K562 (cell line): ENCODE data around the gene RUNX1. TPM values are rescaled to one million over a fixed set of nuclear protein-coding genes. Genes with fewer than 3 reads are reported as not detected.
A peak's percentile ranks its signal among the peaks of the same experiment; 100 is the strongest.

ENCODE experiments used
- ATAC-seq: fragments of 200-7000 bp; cut with Tn5 transposase; 3 replicates; pipeline ENCODE4 v1.9.1; 2020; ENCODE audit warnings: moderate library complexity
- BruUV-seq: library from RNA; stranded (reverse); fragments of 400-500 nt; replicated peaks from 2 replicates; lab custom pipeline; 2021; lab: Mats Ljungman, UMichigan
- CTCF ChIA-PET: fragments of 300-600 bp; formaldehyde crosslinking; extraction: SDS; loops from one replicate; lab custom pipeline; 2021; ENCODE audit warnings: low intra/inter-chr PET ratio; lab: Yijun Ruan, JAX
- POLR2A ChIA-PET: fragments of 300-600, 350-650 bp; sonication (Branson Sonifier 250); formaldehyde crosslinking; extraction: SDS; loops from one replicate; lab custom pipeline; 2021; ENCODE audit warnings: antibody characterized with exemption, inconsistent platforms; lab: Yijun Ruan, JAX
- DNase-seq, 4 experiments: peaks; one replicate each; pipeline versions ENCODE4 v3.0.0 to v3.0.0-alpha.2; 2011 to 2018; ENCODE audit warnings: low spot score in 3 of 4, mixed read lengths in 3 of 4; ENCODE audit errors: extremely low read depth in 1 of 4
- FAIRE-seq: peaks from 2 replicates; lab custom pipeline; 2011; peaks lifted over from hg19 to GRCh38; lab: Jason Lieb, UNC
- H2AFZ ChIP-seq: 2 replicates; pipeline ENCODE4 v1.6.0; 2011; ENCODE audit warnings: low read depth, low read length, control low read depth, inconsistent platforms
- H3K27ac ChIP-seq: fragments of 200-600 bp; 3 replicates; pipeline ENCODE4 v1.8.0; 2011; ENCODE audit warnings: low read depth, mild to moderate bottlenecking, control low read depth, inconsistent platforms, low read length, moderate library complexity, mixed read lengths; ENCODE audit errors: extremely low read depth
- H3K27me3 ChIP-seq, 2 experiments: fragments of 300-600 bp in 1 of 2; 2 replicates in 1 of 2; 3 replicates in 1 of 2; pipeline versions ENCODE4 v1.6.0 to v1.8.0; 2011; ENCODE audit warnings: inconsistent platforms in 2 of 2, low read length in 2 of 2, mild to moderate bottlenecking in 1 of 2, mixed read lengths in 1 of 2, moderate library complexity in 1 of 2; ENCODE audit not compliant: control insufficient read depth in 2 of 2, insufficient read depth in 2 of 2
- H3K36me3 ChIP-seq: fragments of 300-600 bp; 3 replicates; pipeline ENCODE4 v1.8.0; 2011; ENCODE audit warnings: mild to moderate bottlenecking, low read length, inconsistent platforms; ENCODE audit not compliant: control insufficient read depth, insufficient read depth
- H3K4me1 ChIP-seq, 2 experiments: fragments of 200-600 bp in 1 of 2; replicated peaks in 1 of 2; 2 replicates in 1 of 2; 3 replicates in 1 of 2; pipeline versions ENCODE4 v1.5.1 to v1.8.0; 2011; ENCODE audit warnings: inconsistent platforms in 2 of 2, low read length in 2 of 2, mild to moderate bottlenecking in 1 of 2, mixed read lengths in 1 of 2, moderate library complexity in 1 of 2; ENCODE audit not compliant: control insufficient read depth in 2 of 2, insufficient read depth in 2 of 2
- H3K4me2 ChIP-seq: 2 replicates; pipeline ENCODE4 v1.6.1; 2011; ENCODE audit warnings: low read length, control low read depth, inconsistent platforms, mixed read lengths; ENCODE audit not compliant: insufficient read depth
- H3K4me3 ChIP-seq: fragments of 200-600 bp; sonication (generic), shearing (Covaris generic); 2 replicates; pipeline ENCODE4 v1.5.1; 2016; ENCODE audit warnings: control low read depth, inconsistent platforms
- H3K79me2 ChIP-seq: fragments of 200-600 bp; 3 replicates; pipeline ENCODE4 v1.8.0; 2011; ENCODE audit warnings: low read length, inconsistent platforms; ENCODE audit not compliant: control insufficient read depth, insufficient read depth
- H3K9ac ChIP-seq, 2 experiments: 2 replicates each; pipeline versions ENCODE4 v1.6.0 to v1.6.1; 2011; ENCODE audit warnings: low read depth in 2 of 2, low read length in 2 of 2, control low read depth in 1 of 2, inconsistent platforms in 1 of 2, mild to moderate bottlenecking in 1 of 2, mixed read lengths in 1 of 2; ENCODE audit not compliant: insufficient read depth in 1 of 2
- H3K9me1 ChIP-seq: one replicate; pipeline ENCODE4 v1.6.0; 2011; ENCODE audit warnings: inconsistent platforms, mild to moderate bottlenecking, low read length, moderate library complexity; ENCODE audit not compliant: control insufficient read depth, insufficient read depth
- H3K9me3 ChIP-seq: replicated peaks from 2 replicates; pipeline ENCODE4 v1.5.1; 2011; ENCODE audit warnings: low read depth, low read length, inconsistent platforms; ENCODE audit not compliant: control insufficient read depth, insufficient read depth
- H4K20me1 ChIP-seq: replicated peaks from 2 replicates; pipeline ENCODE4 v1.6.1; 2011; ENCODE audit warnings: low read length, inconsistent platforms, mixed read lengths; ENCODE audit not compliant: control insufficient read depth, insufficient read depth
- CSDE1 ChIP-seq, 2 experiments: fragments of 450-650 bp; IDR thresholded peaks; 2 replicates each; pipeline ENCODE4 v1.6.1; 2016; ENCODE audit warnings: mild to moderate bottlenecking in 1 of 2
- CUX1 ChIP-seq: fragments of 200-800 bp; sonication (Bioruptor generic); IDR thresholded peaks from 2 replicates; pipeline ENCODE4 v1.6.1; 2016; ENCODE audit warnings: missing genetic modification characterization, missing compliant biosample characterization
- IRF9 ChIP-seq: fragments of 450-650 bp; IDR thresholded peaks from 2 replicates; pipeline ENCODE4 v1.6.1; 2016; ENCODE audit warnings: missing biosample characterization, missing genetic modification characterization
- NFIC ChIP-seq: fragments of 450-650 bp; IDR thresholded peaks from 2 replicates; pipeline ENCODE4 v1.6.1; 2017; ENCODE audit warnings: mild to moderate bottlenecking, inconsistent platforms
- POLR2H ChIP-seq: IDR thresholded peaks from 2 replicates; pipeline ENCODE4 v1.6.1; 2016; ENCODE audit warnings: missing genetic modification characterization, low read depth, mild to moderate bottlenecking, control low read depth, missing compliant biosample characterization, moderate library complexity
- PYGO2 ChIP-seq: fragments of 450-650 bp; IDR thresholded peaks from 2 replicates; pipeline ENCODE4 v1.6.1; 2016; ENCODE audit warnings: mild to moderate bottlenecking, missing genetic modification characterization, moderate library complexity, missing compliant biosample characterization
- TRIM28 ChIP-seq: fragments of 450-650 bp; IDR thresholded peaks from 2 replicates; pipeline ENCODE4 v1.6.1; 2017
- XRCC4 ChIP-seq: IDR thresholded peaks from one replicate; pipeline ENCODE4 v1.6.1; 2011; ENCODE audit not compliant: insufficient read depth, insufficient read length; ENCODE audit errors: extremely low read depth
- ZNF384 ChIP-seq: IDR thresholded peaks from 2 replicates; pipeline ENCODE4 v1.6.1; 2012; ENCODE audit warnings: low read depth, low read length, improper control_type of control experiment
- WGBS: fragments of 100-300 bp; shearing (Covaris generic); methylation state at CpG from one replicate; pipeline ENCODE4 v1.1.6; 2016; ENCODE audit warnings: low coverage, mixed read lengths; ENCODE audit not compliant: insufficient coverage; ENCODE audit errors: missing lambda C conversion rate; 5-methylcytosine and 5-hydroxymethylcytosine counted together
- in situ Hi-C: fragments of 300-500 bp; cut with MboI; formaldehyde crosslinking; loops from 4 replicates; pipeline ENCODE4 v1.15.0; 2018; ENCODE audit warnings: inconsistent platforms, mixed read lengths
- intact Hi-C: fragments of 100-400 bp; cut with micrococcal nuclease; formaldehyde crosslinking; loops from 2 replicates; pipeline ENCODE4 v1.14.2; 2022
- polyA plus RNA-seq, 8 experiments: library from polyadenylated mRNA; depleted of rRNA in 4 of 8; stranded (reverse) in 5 of 8; unstranded in 3 of 8; fragments of >200 nt; fragmentation: Nextera tagmentation in 2 of 8; fragmentation: Illumina TruSeq in 1 of 8; extraction: Ambion mirVana in 2 of 8; extraction: Trizol in 1 of 8; gene quantifications; 2 replicates each; pipeline versions ENCODE4 v1.2.1 to v1.2.3, GENCODE V29; 2011 to 2014; ENCODE audit warnings: inconsistent platforms in 1 of 8, missing spikeins in 1 of 8
- total RNA-seq, 7 experiments: library from RNA; depleted of rRNA in 6 of 7; stranded (reverse); fragments of >200 nt in 6 of 7; fragmentation: Illumina TruSeq in 2 of 7; extraction: Trizol in 2 of 7; gene quantifications; 2 replicates each; pipeline versions ENCODE4 v1.2.1 to v1.2.3, GENCODE V29; 2011 to 2021; ENCODE audit warnings: low replicate concordance in 1 of 7

Gene RUNX1
- total and polyA plus RNA-seq, 9 of the 15 experiments (the other 6 are each of a cell fraction or from before 2014, with no cell fraction given): 2.2 to 68.6 (median 17.8) TPM

- in situ Hi-C loops (no loop called here), intact Hi-C loops (no loop called here)
- Histone ChIP-seq H3K4me2 (no peak overlapping the region), H3K79me2 (no peaks in the 10 kb centered on the region), H3K4me3 (no peak overlapping the region), H3K36me3 (no peaks in the 10 kb centered on the region), H3K27me3 (no peaks in the 10 kb centered on the region), H3K4me1 (peaks cover 4 to 37% of the 10 kb centered on the region in 2 experiments), H3K27ac (no peak overlapping the region), H2AFZ (no peak overlapping the region), H3K9me1 (no peaks in the 10 kb centered on the region), H4K20me1 (no peaks in the 10 kb centered on the region), H3K9me3 (no peaks in the 10 kb centered on the region), H3K9ac (no peak overlapping the region)
- TF ChIP-seq PYGO2 (tag): no peak
- TF ChIP-seq ZNF384: 0 out of 2 replicates have a peak, but pooled peaks have one; percentile 26
- peak; percentile 36; the same call in 1 of the 2 replicates for TF ChIP-seq NFIC
- ATAC-seq (no peak), DNase-seq (no peak), FAIRE-seq (no peak)
- ChIA-PET POLR2A (interaction anchor here (1.4 kb wide), 1 partner anchor 11 kb away, joined by 3 read pairs; no protein-coding TSS in a partner anchor), CTCF (no interaction called here)
- no TSS peak for BruUV-seq
- 65% methylated on average over 4 of the region's 4 CpGs for WGBS
These were observed 112.1 kb downstream of the RUNX1 start for GRCh38 chr21:34936883-34937563.

- H4K20me1 ChIP-seq: no peaks in the 10 kb centered on the region
- intact Hi-C loops (no loop called here), in situ Hi-C loops (no loop called here)
- no peak for DNase-seq
- no peaks in the 10 kb centered on the region for H3K27me3 ChIP-seq
- H3K36me3 ChIP-seq: no peaks in the 10 kb centered on the region
- POLR2A ChIA-PET: interaction anchor here (0.7 to 1.6 kb wide), 5 partner anchors 9 to 47 kb away, joined by 3 to 6 read pairs (median 4); no protein-coding TSS in a partner anchor
- no peak overlapping the region for H3K27ac ChIP-seq
- no peaks in the 10 kb centered on the region for H3K9me3 ChIP-seq
- H3K9me1 ChIP-seq: no peaks in the 10 kb centered on the region
- peaks cover 4 to 37% of the 10 kb centered on the region in 2 experiments for H3K4me1 ChIP-seq
- H2AFZ ChIP-seq: peak overlapping the region; percentile 60
- H3K4me2 ChIP-seq: no peak overlapping the region
- no TSS peak for BruUV-seq
- CTCF ChIA-PET: no interaction called here
- ATAC-seq: no peak
- no peak overlapping the region for H3K4me3 ChIP-seq
- H3K79me2 ChIP-seq: no peaks in the 10 kb centered on the region
- WGBS: 65% methylated on average over 11 of the region's 11 CpGs
- no peak for FAIRE-seq
- H3K9ac ChIP-seq: no peak overlapping the region
- TF ChIP-seq IRF9 (tag) (no peak), CUX1 (CRISPR knock-in tag) (no peak), CSDE1 (IDR thresholded peaks at IDR 0.05) (no peak), TRIM28 (no peak), POLR2H (no peak), XRCC4 (no peak)
These were observed 112.7 kb downstream of the RUNX1 start for GRCh38 chr21:34936371-34936789.
